Measurements from ENCODE around the gene KCTD1.

KCTD1 gene

GRCh38 chr18:26543373-26543772 lies 5.0 kb downstream of the KCTD1 start:
- Histone ChIP-seq H3K27me3 (replicated peaks; ENCODE audit: insufficient read depth, low read length) (no peaks in the 10 kb centered on the region), H4K20me1 (ENCODE audit: insufficient read depth, low read length) (no peaks in the 10 kb centered on the region), H3K9ac (ENCODE audit: low read length) (no peak overlapping the region), H3K4me3 (ENCODE audit: low read length) (no peak overlapping the region), H3K4me1 (ENCODE audit: low read length) (no peaks in the 10 kb centered on the region), H3K79me2 (ENCODE audit: low read length) (peaks cover 16% of the 10 kb centered on the region; the same call in 1 of the 2 replicates), H3K27ac (ENCODE audit: low read length) (no peak overlapping the region), H3K9me3 (replicated peaks; ENCODE audit: insufficient read depth, low read length) (no peaks in the 10 kb centered on the region), H3F3A (ENCODE audit: insufficient read depth, low read length) (peaks cover 5% of the 10 kb centered on the region), H3K4me2 (ENCODE audit: low read depth, low read length) (no peak overlapping the region), H2AFZ (ENCODE audit: low read length) (no peak overlapping the region), H3K36me3 (replicated peaks; ENCODE audit: insufficient read depth, low read length) (no peaks in the 10 kb centered on the region), H3K9me2 (replicated peaks; ENCODE audit: insufficient read depth, low read length) (no peaks in the 10 kb centered on the region)
- DNase-seq = no peak
- TF ChIP-seq EZH2 (optimal IDR thresholded peaks at IDR 0.05; ENCODE audit: low read depth, low read length) (no peak), CTCF (IDR thresholded peaks at IDR 0.05; ENCODE audit: low read length) (no peak), EZH2phosphoT487 (IDR thresholded peaks at IDR 0.05; ENCODE audit: low read length) (no peak)

GRCh38 chr18:26540043-26540628 lies 8.2 kb downstream of the KCTD1 start:
- Histone ChIP-seq H3K9ac (ENCODE audit: low read length) (no peak overlapping the region), H3K36me3 (replicated peaks; ENCODE audit: insufficient read depth, low read length) (no peaks in the 10 kb centered on the region), H3K4me3 (ENCODE audit: low read length) (no peak overlapping the region), H2AFZ (ENCODE audit: low read length) (no peak overlapping the region), H3K9me3 (replicated peaks; ENCODE audit: insufficient read depth, low read length) (no peaks in the 10 kb centered on the region), H3K4me2 (ENCODE audit: low read depth, low read length) (no peak overlapping the region), H3K4me1 (ENCODE audit: low read length) (no peaks in the 10 kb centered on the region), H3K79me2 (ENCODE audit: low read length) (0 out of 2 replicates have a peak, but pooled peaks cover 3% of the 10 kb centered on the region), H3K27me3 (replicated peaks; ENCODE audit: insufficient read depth, low read length) (no peaks in the 10 kb centered on the region), H3K9me2 (replicated peaks; ENCODE audit: insufficient read depth, low read length) (no peaks in the 10 kb centered on the region), H3F3A (ENCODE audit: insufficient read depth, low read length) (peaks cover 1% of the 10 kb centered on the region; the same call in 1 of the 2 replicates), H4K20me1 (ENCODE audit: insufficient read depth, low read length) (no peaks in the 10 kb centered on the region), H3K27ac (ENCODE audit: low read length) (no peak overlapping the region)
- no peak for DNase-seq
- TF ChIP-seq CTCF (IDR thresholded peaks at IDR 0.05; ENCODE audit: low read length) (no peak), EZH2 (optimal IDR thresholded peaks at IDR 0.05; ENCODE audit: low read depth, low read length) (no peak), EZH2phosphoT487 (IDR thresholded peaks at IDR 0.05; ENCODE audit: low read length) (no peak)

GRCh38 chr18:26538524-26538923 lies 9.8 kb downstream of the KCTD1 start:
- H3F3A ChIP-seq (ENCODE audit: insufficient read depth, low read length) = no peaks in the 10 kb centered on the region
- no peaks in the 10 kb centered on the region for H4K20me1 ChIP-seq (ENCODE audit: insufficient read depth, low read length)
- no peaks in the 10 kb centered on the region for H3K4me1 ChIP-seq (ENCODE audit: low read length)
- no peaks in the 10 kb centered on the region for H3K27me3 ChIP-seq (replicated peaks; ENCODE audit: insufficient read depth, low read length)
- no peak overlapping the region for H3K27ac ChIP-seq (ENCODE audit: low read length)
- no peaks in the 10 kb centered on the region for H3K9me3 ChIP-seq (replicated peaks; ENCODE audit: insufficient read depth, low read length)
- no peak overlapping the region for H3K4me3 ChIP-seq (ENCODE audit: low read length)
- H3K9ac ChIP-seq (ENCODE audit: low read length) = no peak overlapping the region
- no peak overlapping the region for H3K4me2 ChIP-seq (ENCODE audit: low read depth, low read length)
- no peaks in the 10 kb centered on the region for H3K79me2 ChIP-seq (ENCODE audit: low read length)
- H2AFZ ChIP-seq (ENCODE audit: low read length) = no peak overlapping the region
- no peak for DNase-seq
- TF ChIP-seq EZH2phosphoT487 (IDR thresholded peaks at IDR 0.05; ENCODE audit: low read length) (no peak), EZH2 (optimal IDR thresholded peaks at IDR 0.05; ENCODE audit: low read depth, low read length) (no peak), CTCF (IDR thresholded peaks at IDR 0.05; ENCODE audit: low read length) (no peak)
- no peaks in the 10 kb centered on the region for H3K36me3 ChIP-seq (replicated peaks; ENCODE audit: insufficient read depth, low read length)
- no peaks in the 10 kb centered on the region for H3K9me2 ChIP-seq (replicated peaks; ENCODE audit: insufficient read depth, low read length)

Measured in MM.1S (cell line).